HG02973 (cell line): ENCODE results near the gene ARFGAP3.
"Not testable (repeated sequence)": the region's sequence is repeated elsewhere in the genome, so short reads cannot be mapped to it uniquely, and the experiment has no call there.

Experiments
- ATAC-seq: cut with Tn5 transposase; IDR thresholded peaks from one replicate; pipeline ENCODE4 v1.9.1; 2021; ENCODE audit warnings: moderate library complexity; ENCODE audit not compliant: unreplicated experiment

ARFGAP3 gene

DNA sequence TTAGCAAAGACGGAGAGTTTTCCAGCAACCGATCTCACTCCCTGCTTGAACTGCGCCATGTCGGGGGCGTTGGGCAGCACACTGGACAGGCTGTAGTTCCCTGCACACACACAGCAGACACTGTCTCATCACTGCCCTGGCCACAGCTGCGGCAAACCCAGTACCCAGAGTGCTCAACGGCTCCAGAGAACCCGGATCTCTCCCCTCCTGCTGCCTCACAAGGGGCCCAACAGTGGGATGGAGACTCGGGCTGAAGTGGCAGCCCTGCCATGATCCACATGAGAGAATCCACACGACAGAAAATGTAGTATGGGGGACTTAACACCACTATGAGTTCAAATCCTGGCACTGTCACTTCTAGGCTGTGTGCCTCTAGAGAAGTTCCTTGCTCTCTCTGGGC, 58.0 kb downstream of the ARFGAP3 start:
- no peak for ATAC-seq

DNA sequence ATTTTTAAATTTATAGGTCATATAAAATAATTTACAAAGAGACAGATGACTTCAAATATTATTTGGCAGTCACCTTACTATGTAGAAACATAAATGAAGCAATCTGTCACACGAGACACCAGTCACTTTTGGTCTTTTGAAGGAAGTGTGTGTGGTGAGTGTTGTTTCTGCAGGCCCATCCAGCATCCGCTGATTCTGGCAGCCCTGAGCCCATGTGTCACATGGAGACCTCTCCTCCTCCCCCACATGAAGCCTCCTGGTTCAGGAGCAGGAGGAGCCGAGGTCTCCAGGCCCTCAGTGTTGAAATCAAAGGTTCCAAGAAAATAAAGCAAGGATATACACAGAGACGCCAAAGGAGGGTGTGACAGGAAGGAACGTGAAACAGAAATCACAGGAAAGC, 60.1 kb downstream of the ARFGAP3 start:
- ATAC-seq: no peak

DNA sequence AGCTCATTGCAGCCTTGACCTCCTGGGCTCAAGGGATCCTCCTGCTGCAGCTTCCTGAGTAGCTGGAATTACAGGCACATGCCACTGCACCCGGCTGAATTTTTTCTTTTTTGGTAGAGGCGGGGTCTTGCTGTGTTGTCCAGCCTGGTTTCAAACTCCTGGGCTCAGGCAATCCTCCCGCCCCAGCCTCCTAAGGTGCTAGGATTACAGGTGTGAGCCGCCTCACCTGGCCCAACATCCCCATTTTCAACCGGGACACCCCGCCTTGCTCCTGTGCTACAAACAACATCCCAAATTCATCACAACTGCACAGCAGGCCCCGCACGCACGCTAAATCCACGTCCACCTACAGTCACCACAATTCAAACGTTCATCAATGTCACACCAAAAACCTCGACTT, 61.0 kb downstream of the ARFGAP3 start:
- no peak for ATAC-seq

GRCh38 chr22:42794551-42795510, 62.2 kb downstream of the ARFGAP3 start:
- no peak for ATAC-seq

DNA sequence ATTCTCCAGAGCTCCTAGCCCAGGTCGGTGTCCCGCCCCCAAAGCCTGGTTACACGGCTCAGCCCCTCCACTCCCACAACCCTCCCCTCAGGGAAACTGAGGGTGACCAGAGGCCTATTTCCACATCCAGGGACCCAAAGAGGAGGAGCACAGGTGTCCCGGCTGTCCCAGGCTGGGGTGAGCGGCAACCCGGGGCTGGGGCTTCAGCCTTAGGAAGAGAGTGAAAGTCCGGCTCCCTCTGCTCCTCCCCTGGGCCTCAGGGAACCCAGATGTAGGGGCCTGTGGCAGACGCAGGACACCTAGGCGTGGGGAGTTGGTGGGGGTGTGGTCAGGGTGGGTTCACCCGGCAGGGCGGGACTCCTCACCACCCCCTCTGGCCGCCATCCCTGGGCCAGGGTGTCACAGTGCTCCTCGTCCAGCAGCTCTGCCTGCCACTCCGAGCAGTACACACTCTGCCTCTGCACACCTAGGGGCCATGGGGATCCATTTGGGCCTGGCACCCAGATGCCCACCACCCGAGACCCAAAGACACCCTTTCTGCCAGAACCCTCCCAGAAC, 63.1 kb downstream of the ARFGAP3 start:
- ATAC-seq: no peak

- ATAC-seq: no peak
These were observed 63.9 kb downstream of the ARFGAP3 start for GRCh38 chr22:42792909-42793847.

- ATAC-seq: no peak
These were observed 64.6 kb downstream of the ARFGAP3 start for GRCh38 chr22:42792453-42792908.

GRCh38 chr22:42791721-42792452, 65.2 kb downstream of the ARFGAP3 start:
- no peak for ATAC-seq

GRCh38 chr22:42788466-42788865, 68.6 kb downstream of the ARFGAP3 start:
- no peak for ATAC-seq

DNA sequence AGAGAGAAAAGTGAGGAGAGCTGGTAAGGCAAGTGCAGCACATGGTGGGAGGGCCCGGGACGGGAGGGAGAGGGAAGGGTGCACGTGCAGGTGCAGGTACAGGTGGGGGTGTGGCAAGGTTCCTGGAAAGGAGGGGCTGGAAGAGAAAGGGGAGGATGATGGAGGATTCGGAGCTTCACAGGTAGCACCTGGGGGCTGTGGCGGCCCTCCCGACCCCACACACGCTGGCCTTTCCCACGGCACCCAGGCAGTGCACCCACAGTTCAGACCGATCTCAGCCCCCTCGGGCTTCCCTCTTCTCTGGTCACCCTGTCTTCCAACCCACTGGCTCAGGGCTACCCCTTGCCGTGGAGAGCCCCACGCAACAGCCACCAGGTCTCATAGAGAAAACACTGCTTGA, 69.1 kb downstream of the ARFGAP3 start:
- ATAC-seq: no peak

GRCh38 chr22:42787357-42787736, 69.7 kb downstream of the ARFGAP3 start:
- ATAC-seq: no peak

DNA sequence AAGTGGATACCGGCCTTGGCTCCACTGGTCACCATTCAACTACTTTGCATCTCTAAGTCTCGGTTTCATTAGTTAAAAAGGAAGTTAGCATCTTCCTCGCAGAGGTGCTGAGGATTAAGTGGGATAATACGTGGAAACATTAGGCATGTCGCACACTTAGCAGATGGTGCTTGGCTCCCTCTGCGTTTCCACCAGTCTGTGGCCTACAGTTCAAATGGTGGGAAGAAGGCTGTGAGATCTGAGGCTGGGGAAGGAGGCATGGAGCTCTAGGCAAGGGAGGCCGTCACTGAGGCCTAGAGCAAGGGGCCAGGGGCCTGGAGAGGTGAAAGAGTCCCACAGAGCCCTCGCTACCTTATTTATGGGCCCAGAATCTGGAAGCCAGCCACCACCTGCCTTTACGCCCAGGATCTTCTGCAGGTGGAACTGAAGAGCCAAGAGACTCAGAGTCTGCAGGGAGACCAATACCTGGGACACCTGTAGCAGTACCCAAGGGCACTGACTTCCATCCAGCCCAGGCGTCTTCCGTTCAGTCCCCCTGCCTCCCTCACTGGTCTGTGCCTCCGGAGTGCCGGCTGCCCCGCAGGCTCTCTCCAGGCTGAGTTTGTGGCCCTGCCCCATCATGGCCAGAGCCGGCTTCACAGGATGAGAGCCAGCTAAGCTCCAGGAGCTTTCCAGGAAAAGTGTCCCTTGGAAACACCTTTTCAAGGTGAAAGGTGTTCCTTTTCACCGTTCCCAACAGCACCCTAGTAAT, 70.3 kb downstream of the ARFGAP3 start:
- ATAC-seq: no peak

DNA sequence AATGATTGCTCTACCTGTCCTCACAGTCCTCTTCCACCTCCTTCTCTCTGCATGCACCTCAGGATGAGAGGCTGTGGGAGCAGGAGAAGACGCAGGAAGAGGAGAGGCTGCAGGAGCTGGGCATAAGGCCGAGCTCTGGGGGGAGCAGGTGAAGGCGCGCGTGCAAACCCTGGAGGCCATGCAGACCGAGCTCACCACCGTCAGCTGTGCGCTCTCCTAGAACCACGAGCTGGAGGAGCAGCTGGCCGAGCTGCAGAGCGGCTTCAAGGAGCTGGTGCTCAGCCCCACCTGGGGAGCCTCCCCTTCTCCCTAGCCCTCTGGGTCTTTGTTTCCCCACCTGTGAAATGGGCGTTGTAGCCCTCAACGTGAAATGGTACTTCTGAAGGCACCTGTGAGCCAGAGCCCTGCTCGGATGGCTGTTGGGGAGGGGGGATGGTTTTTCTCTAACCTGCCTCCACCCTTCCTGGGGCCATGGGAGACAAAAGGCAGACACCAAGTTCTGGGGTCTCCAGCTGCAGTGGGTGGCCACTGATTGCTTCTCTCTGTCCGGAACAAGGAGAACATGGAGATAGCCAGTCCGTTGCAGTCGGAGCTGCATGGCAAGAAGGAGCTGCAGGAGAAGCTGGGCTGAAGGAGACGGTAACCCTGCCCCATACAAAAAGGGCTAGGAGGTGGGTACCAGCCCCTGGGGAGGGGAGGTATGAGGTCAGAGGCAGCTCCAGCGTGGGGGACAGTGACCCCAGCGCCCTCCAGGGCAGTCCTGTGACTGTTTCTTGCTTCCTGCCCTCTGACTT, 71.2 kb downstream of the ARFGAP3 start:
- ATAC-seq: no peak

DNA sequence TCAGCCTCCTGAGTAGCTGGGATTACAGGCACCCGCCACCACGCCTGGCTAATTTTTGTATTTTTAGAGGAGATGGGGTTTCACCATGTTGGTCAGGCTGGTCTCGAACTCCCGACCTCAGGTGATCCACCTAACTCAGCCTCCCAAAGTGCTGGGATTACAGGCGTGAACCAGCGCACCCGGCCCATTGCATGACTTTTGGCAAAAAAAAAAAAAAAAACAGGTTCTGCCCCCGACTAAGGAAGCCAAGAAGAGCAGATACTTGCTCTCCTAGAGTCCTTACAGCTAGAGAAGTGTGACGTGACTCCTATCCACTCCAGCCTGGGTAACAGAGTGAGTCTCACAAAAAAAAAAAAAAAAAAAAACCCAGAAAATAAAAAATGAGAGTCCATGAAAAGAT, 74.8 kb downstream of the ARFGAP3 start:
- not testable (repeated sequence) for ATAC-seq

- ATAC-seq: no peak
These were observed 77.0 kb downstream of the ARFGAP3 start for GRCh38 chr22:42780070-42780540.

- ATAC-seq: no peak
These were observed 79.9 kb downstream of the ARFGAP3 start for GRCh38 chr22:42777126-42777525.

DNA sequence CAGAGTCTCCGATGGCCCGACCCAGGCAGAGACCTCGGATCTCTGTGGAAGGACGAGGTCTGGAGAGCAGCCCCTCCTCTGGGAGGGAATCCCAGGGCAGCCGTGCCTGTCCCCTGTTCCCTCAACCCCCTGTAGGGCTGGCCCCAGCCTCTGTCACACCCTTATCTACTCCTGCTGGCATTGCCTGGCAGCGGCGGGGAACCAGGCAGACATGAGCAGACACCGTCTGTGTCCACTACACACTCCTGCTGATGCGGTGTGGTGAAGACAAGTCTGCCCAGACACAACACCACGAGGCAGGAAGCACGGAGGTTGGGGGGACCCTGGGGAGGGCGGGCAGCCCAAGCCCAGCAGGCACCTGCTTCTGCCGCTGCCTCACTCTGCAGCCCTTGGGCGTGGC, 83.9 kb downstream of the ARFGAP3 start:
- no peak for ATAC-seq

DNA sequence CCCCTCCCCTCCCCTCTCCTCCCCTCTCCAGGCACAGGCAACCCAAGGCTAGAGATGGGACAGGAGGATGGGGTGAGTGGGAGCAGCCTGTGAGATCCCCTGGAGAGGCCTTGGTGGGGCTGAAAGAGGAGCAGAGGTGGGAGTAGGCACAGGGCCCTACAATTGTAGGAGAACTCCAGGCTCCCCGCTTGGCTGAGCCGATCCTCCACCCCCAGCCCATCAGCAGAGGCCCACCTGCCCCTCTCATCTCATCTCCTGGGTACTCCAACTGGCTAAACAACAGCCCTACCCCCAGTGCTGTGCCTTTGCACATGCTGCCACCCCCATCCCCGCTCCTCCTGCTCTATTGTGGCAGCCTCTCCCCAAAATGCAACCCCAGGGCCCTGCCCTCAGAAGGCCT, 84.4 kb downstream of the ARFGAP3 start:
- no peak for ATAC-seq
